MCF 10A (cell line): ENCODE data around the gene SYNDIG1. TPM values are rescaled to one million over a fixed set of nuclear protein-coding genes. Genes with fewer than 3 reads are reported as not detected.

Experiments used
- BruUV-seq: library from RNA; stranded (reverse); fragments of 400-500 nt; replicated peaks from 2 replicates; lab custom pipeline; 2021; lab: Mats Ljungman, UMichigan
- CTCF ChIA-PET: fragments of 300-600 bp; sonication (Branson Sonifier 250); formaldehyde crosslinking; extraction: SDS; loops from one replicate; lab custom pipeline; 2021; ENCODE audit warnings: antibody characterized with exemption, inconsistent platforms; lab: Yijun Ruan, JAX
- POLR2A ChIA-PET: fragments of 300-600, 350-650 bp; sonication (Branson Sonifier 250); formaldehyde crosslinking; extraction: SDS; loops from one replicate; lab custom pipeline; 2020; ENCODE audit warnings: antibody characterized with exemption, inconsistent platforms; lab: Yijun Ruan, JAX
- DNase-seq: peaks from one replicate; pipeline ENCODE4 v3.0.0-alpha.2; 2018; ENCODE audit not compliant: unreplicated experiment
- H3K27ac Mint-ChIP-seq: one replicate; pipeline ENCODE4 v1.8.0; 2022; ENCODE audit warnings: mild to moderate bottlenecking, low read depth, mixed read lengths; ENCODE audit not compliant: unreplicated experiment
- H3K27me3 Mint-ChIP-seq: one replicate; pipeline ENCODE4 v1.8.0; 2022; ENCODE audit warnings: mixed read lengths; ENCODE audit not compliant: insufficient read depth, unreplicated experiment
- H3K36me3 Mint-ChIP-seq: one replicate; pipeline ENCODE4 v1.8.0; 2022; ENCODE audit warnings: mild to moderate bottlenecking, moderate library complexity, mixed read lengths; ENCODE audit not compliant: insufficient read depth, unreplicated experiment
- H3K4me1 Mint-ChIP-seq: one replicate; pipeline ENCODE4 v1.8.0; 2022; ENCODE audit warnings: mixed read lengths; ENCODE audit not compliant: insufficient read depth, unreplicated experiment
- H3K4me3 Mint-ChIP-seq: one replicate; pipeline ENCODE4 v1.8.0; 2022; ENCODE audit warnings: mild to moderate bottlenecking, moderate library complexity, mixed read lengths; ENCODE audit not compliant: unreplicated experiment
- H3K9me3 Mint-ChIP-seq: one replicate; pipeline ENCODE4 v1.8.0; 2022; ENCODE audit warnings: mixed read lengths; ENCODE audit not compliant: unreplicated experiment
- CTCF ChIP-seq: fragments of 200-600 bp; IDR thresholded peaks from one replicate; pipeline ENCODE4 v1.8.0; 2022; ENCODE audit warnings: antibody characterized with exemption, mild to moderate bottlenecking; ENCODE audit not compliant: unreplicated experiment
- intact Hi-C: fragments of 100-400 bp; cut with micrococcal nuclease; formaldehyde crosslinking; loops from 2 replicates; pipeline ENCODE4 v1.14.1; 2022
- total RNA-seq: library from RNA; stranded (reverse); gene quantifications from 2 replicates; pipeline ENCODE4 v1.2.3, GENCODE V29; 2022

Gene SYNDIG1
- total RNA-seq, 1 experiment from 2014 or later: not detected

DNA sequence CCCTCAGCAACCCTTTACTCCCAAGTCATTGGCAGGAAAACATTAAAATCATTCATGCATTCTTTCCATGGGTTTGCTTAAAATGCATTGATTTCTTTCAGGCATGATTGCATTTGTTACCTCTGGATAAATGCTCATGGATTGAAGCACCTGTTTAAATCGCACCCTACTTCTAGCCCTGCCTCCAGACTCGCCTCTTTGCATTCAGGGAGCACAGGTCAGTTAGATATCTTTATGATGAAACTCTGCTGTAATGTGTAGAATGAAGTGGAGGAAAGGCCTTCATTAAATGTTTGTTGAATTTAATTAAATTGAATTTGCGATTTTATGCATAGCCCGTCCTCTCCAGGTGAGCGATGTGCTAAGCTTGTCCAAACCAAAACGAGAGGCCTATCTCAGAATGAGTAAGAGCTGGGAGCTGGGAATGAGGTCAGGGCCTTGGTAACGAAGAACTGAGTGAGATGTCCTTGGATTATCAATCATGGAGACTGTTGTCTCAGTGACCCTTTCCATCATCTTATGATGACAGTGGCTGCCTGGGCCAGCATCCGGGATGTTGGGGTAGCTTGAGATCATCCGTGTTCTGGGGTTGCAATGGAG lies 210.1 kb downstream of the SYNDIG1 start:
- no peaks in the 10 kb centered on the region for H3K36me3 Mint-ChIP-seq
- H3K27me3 Mint-ChIP-seq: no peaks in the 10 kb centered on the region
- intact Hi-C loops: no loop called here
- no peaks in the 10 kb centered on the region for H3K4me1 Mint-ChIP-seq
- no peak overlapping the region for H3K27ac Mint-ChIP-seq
- BruUV-seq: no TSS peak
- H3K4me3 Mint-ChIP-seq: no peak overlapping the region
- DNase-seq: no peak
- ChIA-PET CTCF (no interaction called here), POLR2A (no interaction called here)
- peaks cover 25% of the 10 kb centered on the region for H3K9me3 Mint-ChIP-seq
- no peak for TF ChIP-seq CTCF

DNA sequence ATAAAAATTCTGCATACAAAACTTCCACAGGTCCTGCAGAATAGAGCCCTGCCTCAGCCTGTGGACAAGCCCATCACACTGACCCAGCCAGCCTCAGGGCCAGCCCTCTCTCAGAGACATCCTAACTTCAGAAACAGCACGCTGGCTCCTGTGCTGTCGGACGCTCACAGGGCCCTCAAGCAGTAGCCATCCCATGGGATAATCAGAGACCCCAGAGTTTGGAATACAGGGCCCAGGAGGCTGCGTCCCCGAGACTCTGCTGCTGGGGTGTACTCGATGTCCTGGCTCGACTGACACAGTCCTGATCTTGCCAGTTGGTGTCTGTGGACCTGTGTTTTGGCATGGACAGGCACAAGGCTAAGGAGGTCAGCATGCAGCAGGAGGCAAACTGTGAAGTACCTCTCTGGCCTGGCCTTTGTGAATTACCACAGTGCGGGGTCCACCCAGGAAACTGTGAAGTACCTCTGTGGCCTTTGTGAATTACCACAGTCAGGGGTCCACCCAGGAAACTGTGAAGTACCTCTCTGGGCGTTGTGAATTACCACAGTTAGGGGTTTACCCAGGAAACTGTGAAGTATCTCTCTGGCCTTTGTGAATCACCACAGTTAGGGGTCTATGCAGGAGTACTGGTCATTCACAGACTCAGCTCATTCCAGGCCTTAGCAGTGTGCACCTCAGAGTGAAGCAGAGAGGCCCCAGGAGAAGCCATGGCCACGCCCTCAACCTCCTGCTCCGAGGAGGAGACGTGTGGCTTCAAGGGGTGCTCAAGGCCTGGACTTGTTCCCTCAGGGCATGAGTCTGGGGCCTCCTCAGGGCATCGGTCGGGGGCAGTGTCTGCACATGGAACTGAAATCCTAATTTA lies 212.4 kb downstream of the SYNDIG1 start:
- ChIA-PET POLR2A (no interaction called here), CTCF (no interaction called here)
- Mint-ChIP-seq H3K27me3 (no peaks in the 10 kb centered on the region), H3K36me3 (no peaks in the 10 kb centered on the region), H3K4me3 (no peak overlapping the region), H3K4me1 (no peaks in the 10 kb centered on the region), H3K27ac (no peak overlapping the region), H3K9me3 (peaks cover 25% of the 10 kb centered on the region)
- intact Hi-C loops: no loop called here
- no peak for DNase-seq
- no TSS peak for BruUV-seq
- TF ChIP-seq CTCF: no peak

GRCh38 chr20:24682496-24682985 lies 213.1 kb downstream of the SYNDIG1 start:
- Mint-ChIP-seq H3K4me1 (no peaks in the 10 kb centered on the region), H3K27ac (no peak overlapping the region), H3K27me3 (no peaks in the 10 kb centered on the region), H3K4me3 (no peak overlapping the region), H3K36me3 (no peaks in the 10 kb centered on the region), H3K9me3 (peaks cover 25% of the 10 kb centered on the region)
- CTCF ChIA-PET: no interaction called here
- no TSS peak for BruUV-seq
- POLR2A ChIA-PET: no interaction called here
- no peak for TF ChIP-seq CTCF
- intact Hi-C loops: no loop called here
- no peak for DNase-seq

GRCh38 chr20:24683676-24684075 lies 214.2 kb downstream of the SYNDIG1 start:
- DNase-seq: no peak
- CTCF ChIA-PET: no interaction called here
- H3K27me3 Mint-ChIP-seq: no peaks in the 10 kb centered on the region
- H3K36me3 Mint-ChIP-seq: no peaks in the 10 kb centered on the region
- TF ChIP-seq CTCF: no peak
- H3K4me1 Mint-ChIP-seq: no peaks in the 10 kb centered on the region
- no peak overlapping the region for H3K4me3 Mint-ChIP-seq
- no peak overlapping the region for H3K27ac Mint-ChIP-seq
- intact Hi-C loops: no loop called here
- POLR2A ChIA-PET: no interaction called here
- H3K9me3 Mint-ChIP-seq: peaks cover 21% of the 10 kb centered on the region
- no TSS peak for BruUV-seq
